Activated naive CD4-positive, alpha-beta T cell treated with anti-CD3 and anti-CD28 coated beads, Interleukin-2, amount 50 U/mL, for 24 hours (primary cell): ENCODE measurements around the gene MLXIP.
"Not testable (repeated sequence)": the region's sequence is repeated elsewhere in the genome, so short reads cannot be mapped to it uniquely, and the experiment has no call there.

Source experiments
- H3K27ac Mint-ChIP-seq: one replicate; pipeline ENCODE4 v1.8.0; 2021; ENCODE audit warnings: mild to moderate bottlenecking, mixed read lengths
- H3K27me3 Mint-ChIP-seq: one replicate; pipeline ENCODE4 v1.8.0; 2021; ENCODE audit warnings: mixed read lengths
- H3K36me3 Mint-ChIP-seq: one replicate; pipeline ENCODE4 v1.8.0; 2021; ENCODE audit warnings: mixed read lengths
- H3K4me1 Mint-ChIP-seq: one replicate; pipeline ENCODE4 v1.8.0; 2021; ENCODE audit warnings: mixed read lengths
- H3K4me3 Mint-ChIP-seq: one replicate; pipeline ENCODE4 v1.8.0; 2021; ENCODE audit warnings: mild to moderate bottlenecking, mixed read lengths
- H3K9me3 Mint-ChIP-seq: one replicate; pipeline ENCODE4 v1.8.0; 2021; ENCODE audit warnings: mixed read lengths

MLXIP gene

DNA sequence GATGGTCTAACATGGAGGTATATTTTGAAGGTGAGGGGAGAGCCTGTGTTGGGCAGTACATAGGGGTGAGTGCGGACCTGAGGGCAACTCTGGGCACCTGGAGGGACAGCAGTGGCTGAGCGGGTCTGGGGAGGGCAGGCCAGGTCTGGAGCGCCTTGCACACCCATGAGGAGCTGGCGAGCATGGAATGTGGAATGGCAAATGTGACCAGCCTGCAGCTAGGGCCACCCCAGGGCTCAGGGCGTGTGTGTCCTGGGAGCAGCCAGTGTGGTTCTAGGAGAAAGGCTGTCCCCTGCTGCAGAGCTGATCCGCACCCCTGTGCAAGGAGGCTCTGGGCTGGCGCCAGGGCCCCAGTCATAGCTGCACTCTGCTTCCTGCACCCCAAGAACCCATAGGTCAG lies 32.4 kb upstream of the MLXIP start:
- Mint-ChIP-seq H3K4me1 (no peaks in the 10 kb centered on the region), H3K27me3 (no peaks in the 10 kb centered on the region), H3K4me3 (no peak overlapping the region), H3K27ac (no peak overlapping the region), H3K36me3 (no peaks in the 10 kb centered on the region), H3K9me3 (no peaks in the 10 kb centered on the region)

DNA sequence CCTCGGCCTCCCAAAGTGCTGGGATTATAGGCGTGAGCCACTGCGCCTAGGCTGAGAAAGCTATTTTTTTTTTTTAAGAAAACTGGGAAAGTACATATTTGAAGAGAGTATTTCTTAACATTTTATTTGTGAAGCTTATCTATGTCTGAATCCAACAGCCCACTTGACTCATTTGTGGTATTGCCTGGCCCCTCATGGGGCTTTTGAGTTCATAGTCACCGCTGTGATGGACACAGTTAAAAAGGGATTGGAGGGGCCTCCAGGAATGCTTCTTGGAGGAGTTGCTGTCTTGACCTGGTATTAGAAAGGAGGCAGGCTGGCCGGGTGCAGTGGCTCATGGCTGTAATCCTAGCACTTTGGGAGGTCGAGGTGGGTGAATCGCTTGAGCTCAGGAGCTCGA lies 30.4 kb upstream of the MLXIP start:
- H3K27me3 Mint-ChIP-seq, result no peaks in the 10 kb centered on the region
- no peaks in the 10 kb centered on the region for H3K36me3 Mint-ChIP-seq
- no peaks in the 10 kb centered on the region for H3K4me1 Mint-ChIP-seq
- H3K27ac Mint-ChIP-seq, result no peak overlapping the region
- no peaks in the 10 kb centered on the region for H3K9me3 Mint-ChIP-seq
- H3K4me3 Mint-ChIP-seq, result no peak overlapping the region

DNA sequence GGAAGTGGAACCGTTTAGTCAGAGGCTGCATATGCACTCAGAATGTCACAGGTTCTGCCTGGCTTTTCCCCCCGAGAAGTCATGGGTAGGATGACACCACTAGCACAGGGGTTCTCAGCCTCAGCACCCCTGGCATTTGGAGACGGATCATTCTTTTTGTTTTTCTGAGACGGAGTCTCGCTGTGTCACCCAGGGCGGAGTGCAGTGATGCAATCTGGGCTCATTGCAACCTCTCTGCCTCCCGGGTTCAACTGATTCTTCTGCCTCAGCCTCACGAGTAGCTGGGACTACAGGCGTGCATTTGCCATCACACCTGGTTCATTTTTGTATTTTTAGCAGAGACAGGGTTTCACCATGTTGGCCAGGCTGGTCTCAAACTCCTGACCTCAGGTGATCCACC lies 28.7 kb upstream of the MLXIP start:
- Mint-ChIP-seq H3K4me1 (peaks cover 6% of the 10 kb centered on the region), H3K36me3 (no peaks in the 10 kb centered on the region), H3K27ac (no peak overlapping the region)

GRCh38 chr12:122050706-122051105 lies 27.9 kb upstream of the MLXIP start:
- Mint-ChIP-seq H3K27ac (no peak overlapping the region), H3K4me1 (peaks cover 6% of the 10 kb centered on the region), H3K27me3 (no peaks in the 10 kb centered on the region), H3K9me3 (no peaks in the 10 kb centered on the region), H3K4me3 (no peak overlapping the region), H3K36me3 (no peaks in the 10 kb centered on the region)

More for the DNA sequence above, 28.7 kb upstream of the MLXIP start:
- Mint-ChIP-seq H3K27me3 (no peaks in the 10 kb centered on the region), H3K9me3 (no peaks in the 10 kb centered on the region), H3K4me3 (no peak overlapping the region)

GRCh38 chr12:122051231-122051876 lies 27.2 kb upstream of the MLXIP start:
- Mint-ChIP-seq H3K27me3 (no peaks in the 10 kb centered on the region), H3K27ac (no peak overlapping the region)

DNA sequence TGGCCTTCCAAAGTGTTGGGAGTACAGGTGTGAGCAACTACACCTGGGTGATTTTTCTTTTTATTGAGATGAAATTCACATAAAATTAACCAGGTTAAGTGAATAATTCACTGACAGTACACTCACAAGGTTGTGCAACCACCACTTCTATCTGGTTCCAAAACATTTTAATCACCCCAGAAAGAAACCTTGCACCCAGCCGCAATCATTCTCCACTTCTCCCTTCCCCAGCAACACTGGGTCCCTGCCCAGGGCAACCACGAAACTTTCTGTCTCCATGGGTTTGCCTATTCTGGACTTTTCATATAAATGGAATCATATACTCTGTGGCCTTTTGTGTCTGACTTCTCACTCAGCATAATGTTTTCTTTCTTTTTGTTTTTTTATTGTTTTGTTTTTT lies 26.3 kb upstream of the MLXIP start:
- no peaks in the 10 kb centered on the region for H3K36me3 Mint-ChIP-seq
- H3K27ac Mint-ChIP-seq, result no peak overlapping the region
- no peaks in the 10 kb centered on the region for H3K9me3 Mint-ChIP-seq
- peaks cover 6% of the 10 kb centered on the region for H3K4me1 Mint-ChIP-seq
- no peaks in the 10 kb centered on the region for H3K27me3 Mint-ChIP-seq
- no peak overlapping the region for H3K4me3 Mint-ChIP-seq

More at GRCh38 chr12:122051231-122051876, 27.2 kb upstream of the MLXIP start:
- Mint-ChIP-seq H3K4me3 (no peak overlapping the region), H3K4me1 (peaks cover 6% of the 10 kb centered on the region), H3K9me3 (no peaks in the 10 kb centered on the region), H3K36me3 (no peaks in the 10 kb centered on the region)

GRCh38 chr12:122054842-122055520 lies 23.6 kb upstream of the MLXIP start:
- Mint-ChIP-seq H3K27me3 (no peaks in the 10 kb centered on the region), H3K4me3 (no peak overlapping the region), H3K9me3 (no peaks in the 10 kb centered on the region), H3K4me1 (peaks cover 6% of the 10 kb centered on the region), H3K27ac (no peak overlapping the region), H3K36me3 (no peaks in the 10 kb centered on the region)

- H3K9me3 Mint-ChIP-seq, H3K4me3 Mint-ChIP-seq, H3K36me3 Mint-ChIP-seq, H3K27me3 Mint-ChIP-seq, H3K4me1 Mint-ChIP-seq, H3K27ac Mint-ChIP-seq: not testable (repeated sequence)
Observed at GRCh38 chr12:122056406-122056805, 22.1 kb upstream of the MLXIP start.

- H3K27ac Mint-ChIP-seq, result peak overlapping the region; percentile 19
- H3K27me3 Mint-ChIP-seq, result no peaks in the 10 kb centered on the region
- H3K9me3 Mint-ChIP-seq, result no peaks in the 10 kb centered on the region
- peaks cover 6% of the 10 kb centered on the region for H3K4me1 Mint-ChIP-seq
- H3K36me3 Mint-ChIP-seq, result no peaks in the 10 kb centered on the region
- H3K4me3 Mint-ChIP-seq, result no peak overlapping the region
Observed at GRCh38 chr12:122057007-122057735, 21.4 kb upstream of the MLXIP start.

- Mint-ChIP-seq H3K27me3 (no peaks in the 10 kb centered on the region), H3K36me3 (no peaks in the 10 kb centered on the region), H3K4me3 (no peak overlapping the region), H3K4me1 (peaks cover 6% of the 10 kb centered on the region), H3K9me3 (no peaks in the 10 kb centered on the region), H3K27ac (no peak overlapping the region)
Observed at GRCh38 chr12:122057769-122058168, 20.8 kb upstream of the MLXIP start.

- Mint-ChIP-seq H3K36me3 (no peaks in the 10 kb centered on the region), H3K4me1 (peaks cover 14% of the 10 kb centered on the region), H3K9me3 (no peaks in the 10 kb centered on the region), H3K4me3 (no peak overlapping the region), H3K27me3 (no peaks in the 10 kb centered on the region), H3K27ac (peak overlapping the region; percentile 17)
Observed at GRCh38 chr12:122058549-122059149, 19.9 kb upstream of the MLXIP start.

GRCh38 chr12:122059203-122059960 lies 19.2 kb upstream of the MLXIP start:
- no peaks in the 10 kb centered on the region for H3K27me3 Mint-ChIP-seq
- no peaks in the 10 kb centered on the region for H3K9me3 Mint-ChIP-seq
- H3K4me1 Mint-ChIP-seq, result peaks cover 17% of the 10 kb centered on the region
- H3K27ac Mint-ChIP-seq, result no peak overlapping the region
- H3K4me3 Mint-ChIP-seq, result no peak overlapping the region
- H3K36me3 Mint-ChIP-seq, result no peaks in the 10 kb centered on the region

- Mint-ChIP-seq H3K27me3 (no peaks in the 10 kb centered on the region), H3K36me3 (no peaks in the 10 kb centered on the region), H3K9me3 (no peaks in the 10 kb centered on the region), H3K27ac (no peak overlapping the region), H3K4me1 (peaks cover 14% of the 10 kb centered on the region), H3K4me3 (no peak overlapping the region)
Observed at GRCh38 chr12:122060081-122060501, 18.5 kb upstream of the MLXIP start.

- Mint-ChIP-seq H3K4me1 (peaks cover 14% of the 10 kb centered on the region), H3K27me3 (no peaks in the 10 kb centered on the region), H3K4me3 (no peak overlapping the region), H3K27ac (no peak overlapping the region), H3K9me3 (no peaks in the 10 kb centered on the region), H3K36me3 (no peaks in the 10 kb centered on the region)
Observed at GRCh38 chr12:122061253-122061652, 17.3 kb upstream of the MLXIP start.
